ENCODE results near the gene SLC22A14. TPM values are rescaled to one million over a fixed set of nuclear protein-coding genes. Genes with fewer than 3 reads are reported as not detected.

The SLC22A14 gene
- 0.06 to 0.10 TPM in 2 of 5 replicates, not detected in the others for total RNA-seq (2022; extraction: Qiagen RNA extraction; ENCODE audit: low read depth)

GRCh38 chr3:38281895-38282686 lies at the start of gene SLC22A14:
Gene SLC22A14 (plus strand): TSS chr3:38282294. CDS start chr3:38306027, 23,733 bp downstream.

GRCh38 chr3:38265604-38266307 lies 16.3 kb upstream of the SLC22A14 start, which contains the start of gene SLC22A13:
Gene SLC22A13 (plus strand): TSS chr3:38265812. CDS start chr3:38265861, 49 bp downstream.

DNA sequence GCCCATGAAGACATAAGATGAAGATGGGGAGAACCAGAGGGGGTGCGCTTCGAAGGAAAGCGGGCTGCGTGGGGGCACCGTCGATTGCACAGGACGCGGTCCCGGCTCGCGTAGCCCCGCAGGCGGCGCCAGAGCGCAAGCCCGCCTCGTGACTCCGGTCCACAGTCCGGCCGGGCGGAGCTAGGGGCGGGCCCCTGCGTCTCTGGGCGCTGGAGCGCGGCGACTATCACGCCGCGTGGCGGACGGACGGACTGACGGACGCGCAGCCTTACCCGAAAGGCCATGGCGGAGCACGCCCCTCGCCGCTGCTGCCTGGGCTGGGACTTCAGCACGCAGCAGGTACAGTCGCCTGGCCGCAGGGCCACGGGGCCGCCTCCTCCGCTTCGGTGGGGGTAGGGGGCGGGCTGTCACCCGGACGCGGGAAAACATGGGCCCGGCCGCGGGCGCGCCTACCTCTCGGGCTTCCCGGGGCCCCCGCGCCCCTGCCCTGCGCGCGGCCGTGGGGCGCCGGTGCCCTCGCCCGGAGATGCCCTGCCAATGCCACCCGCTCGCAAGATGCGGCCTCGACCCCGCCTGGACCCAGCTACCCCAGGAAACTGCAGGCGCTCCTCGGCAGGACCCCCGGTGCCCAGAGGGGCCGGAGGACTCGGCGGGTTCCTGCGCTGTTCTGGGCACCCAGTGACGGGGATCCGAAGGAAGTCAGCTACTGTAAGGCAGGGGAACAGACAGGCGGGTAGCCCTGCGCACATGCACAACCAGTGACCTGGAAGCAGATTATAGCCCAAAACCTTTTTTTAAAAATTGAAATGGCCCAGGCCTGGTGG lies 64.7 kb downstream of the SLC22A14 start, which contains the start of gene XYLB:
XYLB (plus strand) TSS at position 199 of the 824 bp plus-strand sequence; CDS start at position 283, 84 bp downstream.

Other genes with a start within 250 kb of the SLC22A14 start
- gene DLEC1, start 243.1 kb upstream of the SLC22A14 start, total RNA-seq (2022; extraction: Qiagen RNA extraction; ENCODE audit: low read depth): 0.05 to 0.15 TPM (median 0.06 TPM) in 4 of 5 replicates, not detected in the other
- 41.4 to 49.7 TPM (median 48.9 TPM) in 5 replicates for gene ACAA1, start 145.2 kb upstream of the SLC22A14 start, total RNA-seq (2022; extraction: Qiagen RNA extraction; ENCODE audit: low read depth)
- 25.2 to 27.9 TPM (median 27.0 TPM) in 5 replicates for gene MYD88, start 143.6 kb upstream of the SLC22A14 start, total RNA-seq (2022; extraction: Qiagen RNA extraction; ENCODE audit: low read depth)
- gene OXSR1, start 116.8 kb upstream of the SLC22A14 start, total RNA-seq (2022; extraction: Qiagen RNA extraction; ENCODE audit: low read depth): 23.5 to 37.0 TPM (median 31.7 TPM) in 5 replicates
- 0.06 to 0.12 TPM (median 0.10 TPM) in 3 of 5 replicates, not detected in the others for gene SLC22A13, start 16.5 kb upstream of the SLC22A14 start, total RNA-seq (2022; extraction: Qiagen RNA extraction; ENCODE audit: low read depth)
- 3.5 to 5.5 TPM (median 4.4 TPM) in 5 replicates for gene XYLB, start 64.5 kb downstream of the SLC22A14 start, total RNA-seq (2022; extraction: Qiagen RNA extraction; ENCODE audit: low read depth)
- 2.2 to 3.2 TPM (median 2.7 TPM) in 5 replicates for gene ACVR2B, start 171.6 kb downstream of the SLC22A14 start, total RNA-seq (2022; extraction: Qiagen RNA extraction; ENCODE audit: low read depth)
- gene EXOG, start 214.0 kb downstream of the SLC22A14 start, total RNA-seq (2022; extraction: Qiagen RNA extraction; ENCODE audit: low read depth): 9.2 to 31.5 TPM (median 14.4 TPM) in 5 replicates